Measurements from ENCODE around the gene CA5A. TPM values are rescaled to one million over a fixed set of nuclear protein-coding genes. Genes with fewer than 3 reads are reported as not detected.

The CA5A gene
- total and polyA plus RNA-seq, 2 donors, result 0.05 to 0.09 TPM

DNA sequence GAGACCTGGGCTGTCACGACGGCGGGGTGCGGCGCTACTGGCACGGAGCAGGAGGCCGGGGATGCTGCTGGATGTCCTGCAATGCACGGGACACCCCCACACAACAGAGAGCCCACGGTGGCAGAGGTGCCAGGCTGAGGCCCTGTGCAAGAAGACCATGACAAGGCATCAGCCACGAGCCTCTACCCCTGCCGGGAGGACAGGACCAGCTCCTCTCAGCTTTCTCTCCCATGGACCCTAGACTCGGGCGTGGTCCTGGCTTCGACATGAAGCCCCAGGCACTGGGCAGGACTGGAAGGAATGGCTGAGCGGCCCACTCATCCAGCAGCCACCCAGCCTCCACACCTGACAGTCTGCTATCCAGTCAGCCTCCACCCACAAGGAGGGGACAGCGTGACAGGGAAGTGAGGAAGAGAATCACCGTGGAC lies 92.6 kb downstream of the CA5A start:
- Histone ChIP-seq H3K4me3 (ENCODE audit: low read length in 2 of 2) (no peak overlapping the region), H3K36me3 (ENCODE audit: control insufficient read depth in 2 of 2, insufficient read depth in 2 of 2, low read length in 1 of 2) (peaks cover 18 to 34% of the 10 kb centered on the region in 2 donors), H3K27ac (ENCODE audit: low read depth in 1 of 2, low read length in 1 of 2) (no peak overlapping the region), H3K9me3 (ENCODE audit: control insufficient read depth in 2 of 2, insufficient read depth in 1 of 2, low read length in 1 of 2) (no peaks in the 10 kb centered on the region), H3K4me1 (ENCODE audit: control insufficient read depth in 2 of 2, insufficient read depth in 2 of 2, low read length in 2 of 2) (peaks cover 25 to 39% of the 10 kb centered on the region in 2 donors), H3K27me3 (ENCODE audit: control insufficient read depth in 2 of 2, insufficient read depth in 1 of 2, low read length in 1 of 2) (no peaks in the 10 kb centered on the region)
- DNase-seq (ENCODE audit: low read depth in 6 of 9, low spot score in 9 of 9), result no peak
- 89% methylated on average over 17 of the region's 17 CpGs for WGBS

DNA sequence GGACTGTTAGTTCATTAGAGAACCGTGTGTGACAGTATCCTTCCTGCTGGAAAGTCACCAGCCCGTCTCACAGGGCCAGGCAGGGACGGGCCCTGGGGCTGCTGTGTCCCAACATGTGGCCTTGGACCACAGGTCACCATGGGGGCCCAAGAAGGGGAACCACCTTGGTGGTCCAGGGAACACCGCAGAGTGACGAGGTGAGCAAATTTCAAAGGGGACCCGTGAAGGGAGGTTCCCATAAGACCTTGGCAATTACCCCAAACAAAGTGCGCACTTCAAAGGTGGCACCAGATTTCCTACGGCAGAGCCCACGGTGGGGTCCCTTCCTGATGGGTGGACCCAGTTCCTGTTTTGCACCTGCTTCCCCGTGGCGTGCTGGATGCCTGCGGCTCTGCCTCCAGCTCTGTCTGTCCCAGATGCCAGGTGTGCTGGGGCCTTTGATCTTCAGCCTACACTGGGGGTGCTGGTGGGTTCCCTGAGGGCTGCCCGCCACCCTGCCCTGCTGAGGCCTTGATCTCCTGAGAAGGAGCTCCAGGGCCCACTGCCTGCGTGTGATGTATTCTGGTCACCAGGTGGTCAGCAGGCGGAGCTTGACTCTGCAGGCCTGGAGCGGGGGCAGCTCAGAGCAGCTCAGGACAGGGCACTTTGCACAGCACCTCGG lies 94.0 kb downstream of the CA5A start:
- no peaks in the 10 kb centered on the region for H3K9me3 ChIP-seq (ENCODE audit: control insufficient read depth in 2 of 2, insufficient read depth in 1 of 2, low read length in 1 of 2)
- DNase-seq (ENCODE audit: low read depth in 6 of 9, low spot score in 9 of 9), result peak in 8 of 9 donors; percentile 56 to 91 (median 75)
- H3K4me3 ChIP-seq (ENCODE audit: low read length in 2 of 2), result no peak overlapping the region
- H3K4me1 ChIP-seq (ENCODE audit: control insufficient read depth in 2 of 2, insufficient read depth in 2 of 2, low read length in 2 of 2), result peaks cover 25 to 39% of the 10 kb centered on the region in 2 donors
- peak overlapping the region in 1 of 2 donors; percentile 33 for H3K27ac ChIP-seq (ENCODE audit: low read depth in 1 of 2, low read length in 1 of 2)
- 23% methylated on average over 17 of the region's 17 CpGs for WGBS
- no peaks in the 10 kb centered on the region for H3K27me3 ChIP-seq (ENCODE audit: control insufficient read depth in 2 of 2, insufficient read depth in 1 of 2, low read length in 1 of 2)
- peaks cover 25 to 39% of the 10 kb centered on the region in 2 donors for H3K36me3 ChIP-seq (ENCODE audit: control insufficient read depth in 2 of 2, insufficient read depth in 2 of 2, low read length in 1 of 2)

DNA sequence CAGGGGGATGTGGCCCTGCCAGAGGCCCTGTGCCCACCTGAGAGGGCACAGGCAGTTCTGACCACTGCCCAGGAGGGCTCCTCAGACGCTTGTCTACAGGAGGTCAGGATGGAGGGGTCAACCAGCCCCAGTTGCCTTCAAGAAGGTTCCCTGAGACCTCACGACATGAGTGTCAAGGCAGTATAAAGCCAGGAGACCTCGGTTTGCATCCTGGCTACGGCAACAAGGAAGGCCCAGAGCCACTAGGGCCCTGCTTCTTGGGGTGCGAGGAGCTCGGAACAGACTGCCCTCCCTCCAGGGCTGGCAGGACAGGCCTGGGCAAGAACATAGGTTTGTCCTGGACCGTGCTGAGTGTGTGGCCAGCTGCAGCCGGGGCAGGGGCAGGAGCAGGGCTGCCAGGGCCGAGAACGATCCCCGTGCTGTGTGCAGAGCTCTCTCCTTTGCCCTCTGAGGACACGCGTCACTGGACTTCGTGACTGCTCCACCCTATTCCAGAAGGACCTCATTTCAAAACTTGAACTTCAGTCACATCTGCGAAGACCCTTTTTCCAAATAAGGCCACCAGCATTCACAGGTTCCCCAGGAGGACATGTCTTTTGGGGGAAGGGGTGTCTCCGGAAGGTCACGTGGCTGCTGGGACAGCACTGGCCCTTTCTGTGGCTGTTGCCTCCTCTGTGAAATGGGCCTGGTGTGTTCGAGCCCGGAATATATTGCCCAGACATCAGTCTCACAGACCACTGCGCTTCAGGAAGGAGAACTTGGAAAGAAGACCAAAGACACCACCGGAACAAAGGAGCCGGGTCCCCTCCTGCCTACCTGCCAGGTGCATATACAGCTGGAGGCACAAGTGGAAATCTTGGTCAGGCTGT lies 94.8 kb downstream of the CA5A start:
- no peaks in the 10 kb centered on the region for H3K27me3 ChIP-seq (ENCODE audit: control insufficient read depth in 2 of 2, insufficient read depth in 1 of 2, low read length in 1 of 2)
- DNase-seq (ENCODE audit: low read depth in 6 of 9, low spot score in 9 of 9), result no peak
- H3K4me1 ChIP-seq (ENCODE audit: control insufficient read depth in 2 of 2, insufficient read depth in 2 of 2, low read length in 2 of 2), result peaks cover 25 to 39% of the 10 kb centered on the region in 2 donors
- H3K27ac ChIP-seq (ENCODE audit: low read depth in 1 of 2, low read length in 1 of 2), result no peak overlapping the region
- 94% methylated on average over 22 of the region's 22 CpGs for WGBS
- H3K4me3 ChIP-seq (ENCODE audit: low read length in 2 of 2), result no peak overlapping the region
- H3K9me3 ChIP-seq (ENCODE audit: control insufficient read depth in 2 of 2, insufficient read depth in 1 of 2, low read length in 1 of 2), result no peaks in the 10 kb centered on the region
- H3K36me3 ChIP-seq (ENCODE audit: control insufficient read depth in 2 of 2, insufficient read depth in 2 of 2, low read length in 1 of 2), result peaks cover 29 to 39% of the 10 kb centered on the region in 2 donors

DNA sequence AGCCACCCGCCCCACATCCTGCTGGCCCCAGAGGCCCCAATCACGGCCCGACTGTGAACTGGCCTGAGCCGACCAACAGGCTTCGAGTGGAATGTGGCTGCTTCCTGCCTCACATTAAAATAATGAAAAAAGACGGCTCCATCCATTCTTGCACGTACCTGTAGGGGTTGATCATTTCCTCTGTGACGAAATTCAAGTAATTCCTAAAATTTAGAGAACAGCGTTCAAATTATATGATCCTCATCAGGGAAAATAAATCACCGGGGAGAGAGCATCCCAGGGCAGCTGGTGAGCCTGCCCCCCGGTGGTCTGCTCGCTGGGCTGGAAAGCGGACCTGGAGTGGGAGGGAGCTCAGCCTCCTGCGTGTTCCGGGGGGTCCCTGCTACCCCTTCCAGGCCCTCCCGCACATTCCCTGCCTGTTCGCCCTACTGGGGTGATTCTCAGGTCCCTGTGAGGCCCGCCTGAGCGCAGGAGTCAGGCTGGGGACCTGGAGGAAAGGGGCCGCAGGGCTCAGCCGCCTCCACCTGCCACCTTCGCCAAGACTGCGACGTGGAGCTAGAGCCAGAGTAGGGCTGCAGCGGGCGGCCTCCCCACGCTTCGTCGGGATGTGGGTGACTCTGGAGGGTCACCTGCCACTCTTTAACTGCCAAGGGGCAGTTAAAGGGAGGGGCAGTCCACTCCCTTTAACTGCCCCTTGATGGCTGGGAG lies 95.9 kb downstream of the CA5A start:
- Histone ChIP-seq H3K27me3 (ENCODE audit: control insufficient read depth in 2 of 2, insufficient read depth in 1 of 2, low read length in 1 of 2) (no peaks in the 10 kb centered on the region), H3K9me3 (ENCODE audit: control insufficient read depth in 2 of 2, insufficient read depth in 1 of 2, low read length in 1 of 2) (no peaks in the 10 kb centered on the region), H3K36me3 (ENCODE audit: control insufficient read depth in 2 of 2, insufficient read depth in 2 of 2, low read length in 1 of 2) (peaks cover 36 to 45% of the 10 kb centered on the region in 2 donors), H3K4me1 (ENCODE audit: control insufficient read depth in 2 of 2, insufficient read depth in 2 of 2, low read length in 2 of 2) (peaks cover 25 to 39% of the 10 kb centered on the region in 2 donors), H3K4me3 (ENCODE audit: low read length in 2 of 2) (no peak overlapping the region), H3K27ac (ENCODE audit: low read depth in 1 of 2, low read length in 1 of 2) (no peak overlapping the region)
- no peak for DNase-seq (ENCODE audit: low read depth in 6 of 9, low spot score in 9 of 9)
- 93% methylated on average over 29 of the region's 29 CpGs for WGBS

DNA sequence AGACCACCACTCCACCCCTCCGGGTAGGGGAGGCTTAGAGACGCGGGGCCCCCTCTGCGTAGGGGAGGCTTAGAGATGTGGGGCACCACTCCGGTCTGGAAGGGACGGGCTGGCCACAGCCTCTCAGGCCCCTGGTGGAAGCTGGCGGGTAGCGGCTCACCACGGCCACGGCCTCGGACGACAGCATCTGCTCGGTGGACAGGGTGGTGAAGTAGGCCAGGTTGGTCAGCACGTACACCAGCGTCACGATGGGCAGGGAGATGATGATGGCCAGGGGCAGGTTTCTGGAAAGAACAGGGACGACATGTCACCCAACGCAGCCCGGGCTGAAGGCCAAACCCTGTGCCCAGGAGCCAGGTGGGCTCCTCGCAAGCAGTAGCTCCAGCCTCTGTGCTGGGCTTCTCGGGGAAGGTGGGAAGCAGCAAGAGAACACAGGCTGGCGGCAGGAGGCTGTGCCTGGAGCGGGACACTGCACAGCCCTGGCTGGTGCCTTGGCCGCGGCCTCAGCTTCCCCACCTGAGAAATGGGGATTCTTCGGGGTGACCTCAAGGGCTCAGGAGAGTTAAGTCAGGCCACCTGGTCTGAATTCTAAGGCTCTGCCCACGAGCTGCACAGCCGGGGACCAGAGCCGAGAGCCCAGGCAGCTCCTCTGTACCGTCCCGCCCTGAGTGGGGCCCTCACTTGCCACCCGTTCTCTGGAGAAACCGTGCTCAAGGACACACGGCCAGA lies 96.6 kb downstream of the CA5A start:
- peaks cover 32 to 47% of the 10 kb centered on the region in 2 donors for H3K36me3 ChIP-seq (ENCODE audit: control insufficient read depth in 2 of 2, insufficient read depth in 2 of 2, low read length in 1 of 2)
- no peak for DNase-seq (ENCODE audit: low read depth in 6 of 9, low spot score in 9 of 9)
- H3K27me3 ChIP-seq (ENCODE audit: control insufficient read depth in 2 of 2, insufficient read depth in 1 of 2, low read length in 1 of 2), result no peaks in the 10 kb centered on the region
- WGBS, result 90% methylated on average over 34 of the region's 34 CpGs
- no peaks in the 10 kb centered on the region for H3K9me3 ChIP-seq (ENCODE audit: control insufficient read depth in 2 of 2, insufficient read depth in 1 of 2, low read length in 1 of 2)
- H3K4me3 ChIP-seq (ENCODE audit: low read length in 2 of 2), result no peak overlapping the region
- no peak overlapping the region for H3K27ac ChIP-seq (ENCODE audit: low read depth in 1 of 2, low read length in 1 of 2)
- peaks cover 25 to 39% of the 10 kb centered on the region in 2 donors for H3K4me1 ChIP-seq (ENCODE audit: control insufficient read depth in 2 of 2, insufficient read depth in 2 of 2, low read length in 2 of 2)

DNA sequence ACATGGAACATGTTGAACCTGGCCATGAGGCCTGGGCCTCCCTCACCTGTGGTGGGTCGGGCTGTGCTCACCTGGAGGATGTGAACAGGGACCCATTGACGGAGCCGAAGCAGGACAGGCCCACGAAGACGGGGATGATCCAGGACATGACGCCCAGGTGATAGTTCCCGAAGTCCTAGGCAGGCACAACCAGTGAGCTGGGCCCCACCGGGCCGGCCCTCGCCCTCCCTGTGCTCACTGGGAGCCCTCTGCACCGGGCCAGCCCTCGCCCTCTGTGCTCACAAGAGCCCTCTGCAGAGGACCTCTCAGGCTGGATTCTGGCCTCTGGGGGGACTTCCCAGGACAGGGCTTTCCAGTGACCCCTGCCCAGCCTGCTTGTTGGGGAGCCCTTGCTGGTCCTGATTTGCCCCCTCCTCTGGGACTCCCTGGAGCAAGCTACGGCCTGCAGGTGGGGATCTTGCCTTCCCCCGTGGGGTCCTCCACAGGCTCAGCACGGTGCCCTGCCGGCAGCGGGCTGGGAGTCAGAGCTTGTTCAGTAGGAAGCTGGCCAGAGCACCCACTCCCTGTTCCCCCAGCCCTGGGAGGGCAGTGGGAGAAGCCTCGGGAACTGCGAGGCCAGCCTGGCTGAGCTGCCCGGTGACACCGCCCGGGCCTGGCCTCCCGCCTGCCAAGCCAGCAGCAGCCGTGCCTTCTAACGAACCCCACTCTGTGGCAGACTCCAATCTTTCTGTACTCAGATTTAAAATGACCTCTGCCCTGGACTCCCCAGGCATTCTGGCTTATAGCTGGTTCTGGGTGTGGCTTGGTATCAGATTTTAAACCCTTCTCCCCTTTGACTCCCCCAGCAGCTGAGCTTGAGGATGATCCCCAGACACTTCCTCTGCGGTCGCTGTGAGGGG lies 97.4 kb downstream of the CA5A start:
- peaks cover 24 to 32% of the 10 kb centered on the region in 2 donors for H3K4me1 ChIP-seq (ENCODE audit: control insufficient read depth in 2 of 2, insufficient read depth in 2 of 2, low read length in 2 of 2)
- WGBS, result 88% methylated on average over 27 of the region's 27 CpGs
- DNase-seq (ENCODE audit: low read depth in 6 of 9, low spot score in 9 of 9), result no peak
- H3K9me3 ChIP-seq (ENCODE audit: control insufficient read depth in 2 of 2, insufficient read depth in 1 of 2, low read length in 1 of 2), result no peaks in the 10 kb centered on the region
- no peak overlapping the region for H3K4me3 ChIP-seq (ENCODE audit: low read length in 2 of 2)
- H3K36me3 ChIP-seq (ENCODE audit: control insufficient read depth in 2 of 2, insufficient read depth in 2 of 2, low read length in 1 of 2), result peaks cover 34 to 55% of the 10 kb centered on the region in 2 donors
- H3K27me3 ChIP-seq (ENCODE audit: control insufficient read depth in 2 of 2, insufficient read depth in 1 of 2, low read length in 1 of 2), result no peaks in the 10 kb centered on the region
- no peak overlapping the region for H3K27ac ChIP-seq (ENCODE audit: low read depth in 1 of 2, low read length in 1 of 2)
